HG02852 (cell line): ENCODE data around the gene BID.
A peak's percentile ranks its signal among the peaks of the same experiment; 100 is the strongest.
"Not testable (repeated sequence)": the region's sequence is repeated elsewhere in the genome, so short reads cannot be mapped to it uniquely, and the experiment has no call there.

Source experiments
- ATAC-seq: cut with Tn5 transposase; IDR thresholded peaks from one replicate; pipeline ENCODE4 v1.9.1; 2021; ENCODE audit warnings: mild to moderate bottlenecking, moderate library complexity; ENCODE audit not compliant: unreplicated experiment

Gene BID

GRCh38 chr22:17705951-17706900 is 68.0 kb downstream of the BID start:
- peak; percentile 75 for ATAC-seq

- no peak for ATAC-seq
Observed at GRCh38 chr22:17705546-17705945, 68.7 kb downstream of the BID start.

GRCh38 chr22:17703811-17704210 is 70.5 kb downstream of the BID start:
- no peak for ATAC-seq

GRCh38 chr22:17700778-17701177 is 73.5 kb downstream of the BID start:
- ATAC-seq = no peak

GRCh38 chr22:17699696-17700340 is 74.5 kb downstream of the BID start:
- no peak for ATAC-seq

GRCh38 chr22:17698948-17699347 is 75.3 kb downstream of the BID start:
- ATAC-seq = no peak

- ATAC-seq = not testable (repeated sequence)
Observed at GRCh38 chr22:17698276-17698675, 76.0 kb downstream of the BID start.

- ATAC-seq = not testable (repeated sequence)
Observed at GRCh38 chr22:17697196-17697595, 77.1 kb downstream of the BID start.

- ATAC-seq = no peak
Observed at GRCh38 chr22:17695986-17696385, 78.3 kb downstream of the BID start.

GRCh38 chr22:17694752-17695151 is 79.5 kb downstream of the BID start:
- no peak for ATAC-seq

GRCh38 chr22:17694193-17694592 is 80.1 kb downstream of the BID start:
- ATAC-seq = no peak

GRCh38 chr22:17692841-17693240 is 81.4 kb downstream of the BID start:
- no peak for ATAC-seq

- ATAC-seq = no peak
Observed at GRCh38 chr22:17684245-17684644, 90.0 kb downstream of the BID start.
